Measurements from ENCODE around the gene CIB4.

CIB4 gene

GRCh38 chr2:26555246-26556133, 85.7 kb downstream of the CIB4 start:
- Histone ChIP-seq H3K27ac (ENCODE audit: insufficient read depth, low read length, poor library complexity, severe bottlenecking) (no peak overlapping the region), H3K36me3 (ENCODE audit: control insufficient read depth, insufficient read depth, low read length) (no peaks in the 10 kb centered on the region), H3K4me3 (ENCODE audit: insufficient read depth, low read depth, low read length, poor library complexity, severe bottlenecking) (no peak overlapping the region), H3K27me3 (replicated peaks; ENCODE audit: control insufficient read depth, insufficient read depth, low read length, poor library complexity, severe bottlenecking) (peaks cover 2% of the 10 kb centered on the region), H3K9me3 (ENCODE audit: control insufficient read depth, low read length) (no peaks in the 10 kb centered on the region), H3K4me1 (ENCODE audit: control insufficient read depth, insufficient read depth, low read length, poor library complexity, severe bottlenecking) (no peaks in the 10 kb centered on the region)
- no peak for DNase-seq

GRCh38 chr2:26552641-26553374, 88.4 kb downstream of the CIB4 start:
- no peaks in the 10 kb centered on the region for H3K36me3 ChIP-seq (ENCODE audit: control insufficient read depth, insufficient read depth, low read length)
- no peaks in the 10 kb centered on the region for H3K9me3 ChIP-seq (ENCODE audit: control insufficient read depth, low read length)
- no peaks in the 10 kb centered on the region for H3K4me1 ChIP-seq (ENCODE audit: control insufficient read depth, insufficient read depth, low read length, poor library complexity, severe bottlenecking)
- no peaks in the 10 kb centered on the region for H3K27me3 ChIP-seq (replicated peaks; ENCODE audit: control insufficient read depth, insufficient read depth, low read length, poor library complexity, severe bottlenecking)
- no peak overlapping the region for H3K4me3 ChIP-seq (ENCODE audit: insufficient read depth, low read depth, low read length, poor library complexity, severe bottlenecking)
- H3K27ac ChIP-seq (ENCODE audit: insufficient read depth, low read length, poor library complexity, severe bottlenecking): no peak overlapping the region
- no peak for DNase-seq

GRCh38 chr2:26550276-26551015, 90.7 kb downstream of the CIB4 start:
- DNase-seq: no peak
- Histone ChIP-seq H3K36me3 (ENCODE audit: control insufficient read depth, insufficient read depth, low read length) (no peaks in the 10 kb centered on the region), H3K9me3 (ENCODE audit: control insufficient read depth, low read length) (no peaks in the 10 kb centered on the region), H3K27me3 (replicated peaks; ENCODE audit: control insufficient read depth, insufficient read depth, low read length, poor library complexity, severe bottlenecking) (no peaks in the 10 kb centered on the region), H3K4me1 (ENCODE audit: control insufficient read depth, insufficient read depth, low read length, poor library complexity, severe bottlenecking) (no peaks in the 10 kb centered on the region), H3K4me3 (ENCODE audit: insufficient read depth, low read depth, low read length, poor library complexity, severe bottlenecking) (no peak overlapping the region), H3K27ac (ENCODE audit: insufficient read depth, low read length, poor library complexity, severe bottlenecking) (no peak overlapping the region)

GRCh38 chr2:26542676-26543505, 98.3 kb downstream of the CIB4 start:
- Histone ChIP-seq H3K4me3 (ENCODE audit: insufficient read depth, low read depth, low read length, poor library complexity, severe bottlenecking) (no peak overlapping the region), H3K27me3 (replicated peaks; ENCODE audit: control insufficient read depth, insufficient read depth, low read length, poor library complexity, severe bottlenecking) (no peaks in the 10 kb centered on the region), H3K36me3 (ENCODE audit: control insufficient read depth, insufficient read depth, low read length) (no peaks in the 10 kb centered on the region), H3K9me3 (ENCODE audit: control insufficient read depth, low read length) (no peaks in the 10 kb centered on the region), H3K4me1 (ENCODE audit: control insufficient read depth, insufficient read depth, low read length, poor library complexity, severe bottlenecking) (no peaks in the 10 kb centered on the region), H3K27ac (ENCODE audit: insufficient read depth, low read length, poor library complexity, severe bottlenecking) (no peak overlapping the region)
- no peak for DNase-seq

GRCh38 chr2:26542194-26542455, 99.0 kb downstream of the CIB4 start:
- H3K9me3 ChIP-seq (ENCODE audit: control insufficient read depth, low read length): no peaks in the 10 kb centered on the region
- no peaks in the 10 kb centered on the region for H3K36me3 ChIP-seq (ENCODE audit: control insufficient read depth, insufficient read depth, low read length)
- H3K27me3 ChIP-seq (replicated peaks; ENCODE audit: control insufficient read depth, insufficient read depth, low read length, poor library complexity, severe bottlenecking): no peaks in the 10 kb centered on the region
- no peak for DNase-seq
- no peaks in the 10 kb centered on the region for H3K4me1 ChIP-seq (ENCODE audit: control insufficient read depth, insufficient read depth, low read length, poor library complexity, severe bottlenecking)
- H3K4me3 ChIP-seq (ENCODE audit: insufficient read depth, low read depth, low read length, poor library complexity, severe bottlenecking): no peak overlapping the region
- H3K27ac ChIP-seq (ENCODE audit: insufficient read depth, low read length, poor library complexity, severe bottlenecking): no peak overlapping the region

- DNase-seq: no peak
- no peak overlapping the region for H3K4me3 ChIP-seq (ENCODE audit: insufficient read depth, low read depth, low read length, poor library complexity, severe bottlenecking)
- no peak overlapping the region for H3K27ac ChIP-seq (ENCODE audit: insufficient read depth, low read length, poor library complexity, severe bottlenecking)
- H3K4me1 ChIP-seq (ENCODE audit: control insufficient read depth, insufficient read depth, low read length, poor library complexity, severe bottlenecking): no peaks in the 10 kb centered on the region
- no peaks in the 10 kb centered on the region for H3K27me3 ChIP-seq (replicated peaks; ENCODE audit: control insufficient read depth, insufficient read depth, low read length, poor library complexity, severe bottlenecking)
- H3K9me3 ChIP-seq (ENCODE audit: control insufficient read depth, low read length): no peaks in the 10 kb centered on the region
- no peaks in the 10 kb centered on the region for H3K36me3 ChIP-seq (ENCODE audit: control insufficient read depth, insufficient read depth, low read length)
These were observed 99.6 kb downstream of the CIB4 start for GRCh38 chr2:26541401-26542193.

- Histone ChIP-seq H3K27ac (ENCODE audit: insufficient read depth, low read length, poor library complexity, severe bottlenecking) (no peak overlapping the region), H3K4me3 (ENCODE audit: insufficient read depth, low read depth, low read length, poor library complexity, severe bottlenecking) (no peak overlapping the region), H3K9me3 (ENCODE audit: control insufficient read depth, low read length) (no peaks in the 10 kb centered on the region), H3K36me3 (ENCODE audit: control insufficient read depth, insufficient read depth, low read length) (no peaks in the 10 kb centered on the region), H3K27me3 (replicated peaks; ENCODE audit: control insufficient read depth, insufficient read depth, low read length, poor library complexity, severe bottlenecking) (no peaks in the 10 kb centered on the region), H3K4me1 (ENCODE audit: control insufficient read depth, insufficient read depth, low read length, poor library complexity, severe bottlenecking) (no peaks in the 10 kb centered on the region)
- no peak for DNase-seq
These were observed 100.2 kb downstream of the CIB4 start for GRCh38 chr2:26540961-26541360.

GRCh38 chr2:26540306-26540705, 100.9 kb downstream of the CIB4 start:
- Histone ChIP-seq H3K4me3 (ENCODE audit: insufficient read depth, low read depth, low read length, poor library complexity, severe bottlenecking) (no peak overlapping the region), H3K4me1 (ENCODE audit: control insufficient read depth, insufficient read depth, low read length, poor library complexity, severe bottlenecking) (no peaks in the 10 kb centered on the region), H3K27ac (ENCODE audit: insufficient read depth, low read length, poor library complexity, severe bottlenecking) (no peak overlapping the region), H3K9me3 (ENCODE audit: control insufficient read depth, low read length) (no peaks in the 10 kb centered on the region), H3K36me3 (ENCODE audit: control insufficient read depth, insufficient read depth, low read length) (no peaks in the 10 kb centered on the region), H3K27me3 (replicated peaks; ENCODE audit: control insufficient read depth, insufficient read depth, low read length, poor library complexity, severe bottlenecking) (no peaks in the 10 kb centered on the region)
- DNase-seq: no peak

- H3K4me3 ChIP-seq (ENCODE audit: insufficient read depth, low read depth, low read length, poor library complexity, severe bottlenecking): no peak overlapping the region
These were observed 103.2 kb downstream of the CIB4 start for GRCh38 chr2:26537826-26538475.

More at GRCh38 chr2:26537826-26538475, 103.2 kb downstream of the CIB4 start:
- no peaks in the 10 kb centered on the region for H3K4me1 ChIP-seq (ENCODE audit: control insufficient read depth, insufficient read depth, low read length, poor library complexity, severe bottlenecking)
- H3K27me3 ChIP-seq (replicated peaks; ENCODE audit: control insufficient read depth, insufficient read depth, low read length, poor library complexity, severe bottlenecking): no peaks in the 10 kb centered on the region
- no peak overlapping the region for H3K27ac ChIP-seq (ENCODE audit: insufficient read depth, low read length, poor library complexity, severe bottlenecking)
- H3K9me3 ChIP-seq (ENCODE audit: control insufficient read depth, low read length): no peaks in the 10 kb centered on the region
- DNase-seq: no peak
- no peaks in the 10 kb centered on the region for H3K36me3 ChIP-seq (ENCODE audit: control insufficient read depth, insufficient read depth, low read length)
